ENCODE results near the gene TCTN3. TPM values are rescaled to one million over a fixed set of nuclear protein-coding genes. Genes with fewer than 3 reads are reported as not detected.
"Not testable (repeated sequence)": the region's sequence is repeated elsewhere in the genome, so short reads cannot be mapped to it uniquely, and the experiment has no call there.

The TCTN3 gene
- 10 to 100 TPM; 14.1 to 15.6 TPM for total RNA-seq

- Histone ChIP-seq H3K27ac (peak within 1 kb of the TSS; percentile 82 to 83), H3K4me3 (peak within 1 kb of the TSS; percentile 66 to 76), H3K9me3 (no peaks in the 10 kb centered on the region), H3K36me3 (no peaks in the 10 kb centered on the region), H3K4me1 (peaks cover 0 to 21% of the 10 kb centered on the region in 2 donors), H3K27me3 (no peaks in the 10 kb centered on the region)
- TF ChIP-seq, protein P1, sequence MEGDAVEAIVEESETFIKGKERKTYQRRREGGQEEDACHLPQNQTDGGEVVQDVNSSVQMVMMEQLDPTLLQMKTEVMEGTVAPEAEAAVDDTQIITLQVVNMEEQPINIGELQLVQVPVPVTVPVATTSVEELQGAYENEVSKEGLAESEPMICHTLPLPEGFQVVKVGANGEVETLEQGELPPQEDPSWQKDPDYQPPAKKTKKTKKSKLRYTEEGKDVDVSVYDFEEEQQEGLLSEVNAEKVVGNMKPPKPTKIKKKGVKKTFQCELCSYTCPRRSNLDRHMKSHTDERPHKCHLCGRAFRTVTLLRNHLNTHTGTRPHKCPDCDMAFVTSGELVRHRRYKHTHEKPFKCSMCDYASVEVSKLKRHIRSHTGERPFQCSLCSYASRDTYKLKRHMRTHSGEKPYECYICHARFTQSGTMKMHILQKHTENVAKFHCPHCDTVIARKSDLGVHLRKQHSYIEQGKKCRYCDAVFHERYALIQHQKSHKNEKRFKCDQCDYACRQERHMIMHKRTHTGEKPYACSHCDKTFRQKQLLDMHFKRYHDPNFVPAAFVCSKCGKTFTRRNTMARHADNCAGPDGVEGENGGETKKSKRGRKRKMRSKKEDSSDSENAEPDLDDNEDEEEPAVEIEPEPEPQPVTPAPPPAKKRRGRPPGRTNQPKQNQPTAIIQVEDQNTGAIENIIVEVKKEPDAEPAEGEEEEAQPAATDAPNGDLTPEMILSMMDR (IDR thresholded peaks at IDR 0.05) = peak; percentile 96 to 97
- peak; percentile 99 for DNase-seq (ENCODE audit: low spot score)
Measured at GRCh38 chr10:95693668-95694534, at the start of gene TCTN3. Gene TCTN3, minus strand, starts transcription at chr10:95693927. Its CDS starts 28 bp downstream, at chr10:95693899.

GRCh38 chr10:95742962-95743535 lies 49.3 kb upstream of the TCTN3 start:
- H3K4me3 ChIP-seq = no peak overlapping the region
- TF ChIP-seq, protein P1 (IDR thresholded peaks at IDR 0.05) = no peak
- H3K27ac ChIP-seq = peak overlapping the region; percentile 29 to 35
- H3K36me3 ChIP-seq = no peaks in the 10 kb centered on the region
- H3K9me3 ChIP-seq = no peaks in the 10 kb centered on the region
- H3K27me3 ChIP-seq = no peaks in the 10 kb centered on the region
- no peak for DNase-seq (ENCODE audit: low spot score)
- H3K4me1 ChIP-seq = peaks cover 0 to 9% of the 10 kb centered on the region in 2 donors

- TF ChIP-seq, protein P1 (IDR thresholded peaks at IDR 0.05) = no peak
- H3K4me3 ChIP-seq = no peak overlapping the region
- peaks cover 0 to 9% of the 10 kb centered on the region in 2 donors for H3K4me1 ChIP-seq
- H3K9me3 ChIP-seq = no peaks in the 10 kb centered on the region
- no peaks in the 10 kb centered on the region for H3K27me3 ChIP-seq
- DNase-seq (ENCODE audit: low spot score) = no peak
- H3K27ac ChIP-seq = peak overlapping the region; percentile 35 to 52
- no peaks in the 10 kb centered on the region for H3K36me3 ChIP-seq
Measured at GRCh38 chr10:95742485-95742884, 48.8 kb upstream of the TCTN3 start.

- peaks cover 0 to 9% of the 10 kb centered on the region in 2 donors for H3K4me1 ChIP-seq
- no peak overlapping the region for H3K4me3 ChIP-seq
- TF ChIP-seq, protein P1 (IDR thresholded peaks at IDR 0.05) = no peak
- peak; percentile 72 for DNase-seq (ENCODE audit: low spot score)
- H3K27ac ChIP-seq = peak overlapping the region; percentile 35 to 52
- no peaks in the 10 kb centered on the region for H3K9me3 ChIP-seq
- no peaks in the 10 kb centered on the region for H3K27me3 ChIP-seq
- H3K36me3 ChIP-seq = no peaks in the 10 kb centered on the region
Measured at GRCh38 chr10:95741807-95742467, 48.2 kb upstream of the TCTN3 start.

- DNase-seq (ENCODE audit: low spot score) = no peak
- Histone ChIP-seq H3K4me1 (peaks cover 0 to 9% of the 10 kb centered on the region in 2 donors), H3K36me3 (no peaks in the 10 kb centered on the region), H3K4me3 (no peak overlapping the region), H3K9me3 (peaks cover 0 to under 1% of the 10 kb centered on the region in 2 donors), H3K27me3 (no peaks in the 10 kb centered on the region), H3K27ac (no peak overlapping the region)
- TF ChIP-seq, protein P1 (IDR thresholded peaks at IDR 0.05) = no peak
Measured at GRCh38 chr10:95739056-95739455, 45.3 kb upstream of the TCTN3 start.

DNA sequence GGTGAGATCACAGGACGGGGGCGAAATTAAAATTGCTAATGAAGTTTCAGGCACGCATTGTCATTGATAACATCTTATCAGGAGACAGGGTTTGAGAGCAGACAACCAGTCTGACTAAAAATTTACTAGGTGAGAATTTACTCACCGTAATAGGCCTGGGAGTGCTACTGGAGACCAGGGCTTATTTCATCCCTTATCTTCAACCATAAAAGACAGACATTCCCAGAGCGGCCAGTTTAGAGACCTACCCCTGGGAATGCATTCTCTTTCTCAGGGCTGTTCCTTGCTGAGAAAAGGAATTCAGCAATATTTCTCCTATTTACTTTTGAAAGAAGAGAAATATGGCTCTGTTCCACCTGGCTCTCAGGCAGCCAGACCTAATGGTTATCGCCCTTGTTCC lies 39.2 kb upstream of the TCTN3 start:
- H3K27me3 ChIP-seq; H3K4me3 ChIP-seq; H3K36me3 ChIP-seq; H3K27ac ChIP-seq; DNase-seq (ENCODE audit: low spot score); H3K4me1 ChIP-seq: not testable (repeated sequence)
- H3K9me3 ChIP-seq = peaks cover 0 to 20% of the 10 kb centered on the region in 2 donors
